Measurements from ENCODE around the gene C2CD2.

Gene C2CD2

GRCh38 chr21:41941941-41942340 lies 11.9 kb downstream of the C2CD2 start:
- DNase-seq (no peak), ATAC-seq (no peak)
- H3K27ac Mint-ChIP-seq, result no peak overlapping the region
- H3K27me3 Mint-ChIP-seq, result no peaks in the 10 kb centered on the region
- no peaks in the 10 kb centered on the region for H3K9me3 Mint-ChIP-seq
- no peak overlapping the region for H3K4me3 Mint-ChIP-seq
- no peaks in the 10 kb centered on the region for H3K4me1 Mint-ChIP-seq
- H3K36me3 Mint-ChIP-seq (ENCODE audit: low read depth), result no peaks in the 10 kb centered on the region

GRCh38 chr21:41940431-41940830 lies 13.4 kb downstream of the C2CD2 start:
- no peak overlapping the region for H3K27ac Mint-ChIP-seq
- H3K27me3 Mint-ChIP-seq, result no peaks in the 10 kb centered on the region
- no peaks in the 10 kb centered on the region for H3K36me3 Mint-ChIP-seq (ENCODE audit: low read depth)
- DNase-seq (no peak), ATAC-seq (no peak)
- H3K9me3 Mint-ChIP-seq, result no peaks in the 10 kb centered on the region
- no peaks in the 10 kb centered on the region for H3K4me1 Mint-ChIP-seq
- no peak overlapping the region for H3K4me3 Mint-ChIP-seq

- Mint-ChIP-seq H3K9me3 (no peaks in the 10 kb centered on the region), H3K4me1 (no peaks in the 10 kb centered on the region), H3K27me3 (no peaks in the 10 kb centered on the region), H3K27ac (no peak overlapping the region), H3K4me3 (no peak overlapping the region), H3K36me3 (ENCODE audit: low read depth) (no peaks in the 10 kb centered on the region)
- DNase-seq (no peak), ATAC-seq (no peak)
Observed at GRCh38 chr21:41939391-41939790, 14.4 kb downstream of the C2CD2 start.

GRCh38 chr21:41933313-41934079 lies 20.3 kb downstream of the C2CD2 start:
- H3K4me3 Mint-ChIP-seq, result peak overlapping the region; percentile 29
- no peaks in the 10 kb centered on the region for H3K9me3 Mint-ChIP-seq
- no peaks in the 10 kb centered on the region for H3K36me3 Mint-ChIP-seq (ENCODE audit: low read depth)
- ATAC-seq (no peak), DNase-seq (no peak)
- H3K27me3 Mint-ChIP-seq, result peaks cover 6% of the 10 kb centered on the region
- H3K27ac Mint-ChIP-seq, result no peak overlapping the region
- H3K4me1 Mint-ChIP-seq, result peaks cover 29% of the 10 kb centered on the region

- H3K4me3 Mint-ChIP-seq, result no peak overlapping the region
- no peak for DNase-seq
- no peaks in the 10 kb centered on the region for H3K9me3 Mint-ChIP-seq
- no peaks in the 10 kb centered on the region for H3K36me3 Mint-ChIP-seq (ENCODE audit: low read depth)
- ATAC-seq, result no peak
- H3K27ac Mint-ChIP-seq, result no peak overlapping the region
- H3K27me3 Mint-ChIP-seq, result peaks cover 6% of the 10 kb centered on the region
- peaks cover 36% of the 10 kb centered on the region for H3K4me1 Mint-ChIP-seq
Observed at GRCh38 chr21:41932576-41933312, 21.1 kb downstream of the C2CD2 start.

GRCh38 chr21:41932191-41932575 lies 21.6 kb downstream of the C2CD2 start:
- DNase-seq (no peak), ATAC-seq (no peak)
- no peaks in the 10 kb centered on the region for H3K36me3 Mint-ChIP-seq (ENCODE audit: low read depth)
- H3K9me3 Mint-ChIP-seq, result no peaks in the 10 kb centered on the region
- H3K27ac Mint-ChIP-seq, result no peak overlapping the region
- peaks cover 42% of the 10 kb centered on the region for H3K4me1 Mint-ChIP-seq
- peaks cover 6% of the 10 kb centered on the region for H3K27me3 Mint-ChIP-seq
- no peak overlapping the region for H3K4me3 Mint-ChIP-seq

GRCh38 chr21:41931041-41931451 lies 22.8 kb downstream of the C2CD2 start:
- no peak for DNase-seq
- ATAC-seq, result no peak
- Mint-ChIP-seq H3K4me3 (no peak overlapping the region), H3K36me3 (ENCODE audit: low read depth) (no peaks in the 10 kb centered on the region), H3K9me3 (no peaks in the 10 kb centered on the region), H3K27ac (no peak overlapping the region), H3K4me1 (peaks cover 51% of the 10 kb centered on the region), H3K27me3 (peaks cover 6% of the 10 kb centered on the region)

- Mint-ChIP-seq H3K9me3 (no peaks in the 10 kb centered on the region), H3K27me3 (peaks cover 6% of the 10 kb centered on the region), H3K27ac (no peak overlapping the region), H3K4me1 (peaks cover 68% of the 10 kb centered on the region), H3K4me3 (no peak overlapping the region), H3K36me3 (ENCODE audit: low read depth) (no peaks in the 10 kb centered on the region)
- DNase-seq, result no peak
- ATAC-seq, result no peak
Observed at GRCh38 chr21:41929248-41929647, 24.6 kb downstream of the C2CD2 start.

GRCh38 chr21:41928621-41929220 lies 25.1 kb downstream of the C2CD2 start:
- Mint-ChIP-seq H3K36me3 (ENCODE audit: low read depth) (no peaks in the 10 kb centered on the region), H3K4me1 (peaks cover 73% of the 10 kb centered on the region), H3K27ac (no peak overlapping the region), H3K9me3 (no peaks in the 10 kb centered on the region), H3K27me3 (peaks cover 5% of the 10 kb centered on the region), H3K4me3 (no peak overlapping the region)
- no peak for ATAC-seq
- DNase-seq, result no peak

- H3K27me3 Mint-ChIP-seq, result no peaks in the 10 kb centered on the region
- no peak for DNase-seq
- H3K27ac Mint-ChIP-seq, result no peak overlapping the region
- H3K4me1 Mint-ChIP-seq, result peaks cover 73% of the 10 kb centered on the region
- no peak overlapping the region for H3K4me3 Mint-ChIP-seq
- ATAC-seq, result no peak
- H3K9me3 Mint-ChIP-seq, result no peaks in the 10 kb centered on the region
- H3K36me3 Mint-ChIP-seq (ENCODE audit: low read depth), result no peaks in the 10 kb centered on the region
Observed at GRCh38 chr21:41927727-41928409, 25.9 kb downstream of the C2CD2 start.

- H3K27ac Mint-ChIP-seq, result peak overlapping the region; percentile 97
- no peaks in the 10 kb centered on the region for H3K36me3 Mint-ChIP-seq (ENCODE audit: low read depth)
- no peak for DNase-seq
- peak overlapping the region; percentile 89 for H3K4me3 Mint-ChIP-seq
- no peaks in the 10 kb centered on the region for H3K27me3 Mint-ChIP-seq
- H3K4me1 Mint-ChIP-seq, result peaks cover 74% of the 10 kb centered on the region
- no peaks in the 10 kb centered on the region for H3K9me3 Mint-ChIP-seq
- ATAC-seq, result no peak
Observed at GRCh38 chr21:41926807-41927171, 27.0 kb downstream of the C2CD2 start.

- H3K27ac Mint-ChIP-seq, result peak overlapping the region; percentile 97
- ATAC-seq (peak; percentile 70), DNase-seq (no peak)
- peaks cover 78% of the 10 kb centered on the region for H3K4me1 Mint-ChIP-seq
- no peaks in the 10 kb centered on the region for H3K9me3 Mint-ChIP-seq
- no peaks in the 10 kb centered on the region for H3K36me3 Mint-ChIP-seq (ENCODE audit: low read depth)
- peak overlapping the region; percentile 89 for H3K4me3 Mint-ChIP-seq
- no peaks in the 10 kb centered on the region for H3K27me3 Mint-ChIP-seq
Observed at GRCh38 chr21:41926117-41926806, 27.6 kb downstream of the C2CD2 start.

GRCh38 chr21:41925767-41926116 lies 28.1 kb downstream of the C2CD2 start:
- DNase-seq, result no peak
- Mint-ChIP-seq H3K9me3 (no peaks in the 10 kb centered on the region), H3K36me3 (ENCODE audit: low read depth) (peaks cover 1% of the 10 kb centered on the region), H3K4me1 (peaks cover 81% of the 10 kb centered on the region), H3K27me3 (no peaks in the 10 kb centered on the region), H3K4me3 (peak overlapping the region; percentile 89), H3K27ac (peak overlapping the region; percentile 97)
- no peak for ATAC-seq

- ATAC-seq (no peak), DNase-seq (no peak)
- H3K27me3 Mint-ChIP-seq, result no peaks in the 10 kb centered on the region
- peak overlapping the region; percentile 58 for H3K4me3 Mint-ChIP-seq
- H3K9me3 Mint-ChIP-seq, result no peaks in the 10 kb centered on the region
- peak overlapping the region; percentile 46 for H3K27ac Mint-ChIP-seq
- H3K36me3 Mint-ChIP-seq (ENCODE audit: low read depth), result peaks cover 2% of the 10 kb centered on the region
- peaks cover 75% of the 10 kb centered on the region for H3K4me1 Mint-ChIP-seq
Observed at GRCh38 chr21:41924368-41924754, 29.5 kb downstream of the C2CD2 start.

All from activated naive CD8-positive, alpha-beta T cell treated with anti-CD3 and anti-CD28 coated beads, Interleukin-2, amount 50 U/mL, for 24 hours (primary cell).